AG08395 (cell line): ENCODE measurements around the gene KIF4A.
"Not testable (repeated sequence)": the region's sequence is repeated elsewhere in the genome, so short reads cannot be mapped to it uniquely, and the experiment has no call there.

ENCODE experiments used
- DNase-seq: peaks from one replicate; pipeline ENCODE4 v3.0.0; 2012; ENCODE audit warnings: mixed read lengths, low spot score

The KIF4A gene

GRCh38 chrX:70281951-70282350 lies 8.0 kb upstream of the KIF4A start, which contains the start of gene RAB41:
RAB41 (plus strand) TSS chrX:70282172; CDS start chrX:70282218, 46 bp downstream.
- no peak for DNase-seq

DNA sequence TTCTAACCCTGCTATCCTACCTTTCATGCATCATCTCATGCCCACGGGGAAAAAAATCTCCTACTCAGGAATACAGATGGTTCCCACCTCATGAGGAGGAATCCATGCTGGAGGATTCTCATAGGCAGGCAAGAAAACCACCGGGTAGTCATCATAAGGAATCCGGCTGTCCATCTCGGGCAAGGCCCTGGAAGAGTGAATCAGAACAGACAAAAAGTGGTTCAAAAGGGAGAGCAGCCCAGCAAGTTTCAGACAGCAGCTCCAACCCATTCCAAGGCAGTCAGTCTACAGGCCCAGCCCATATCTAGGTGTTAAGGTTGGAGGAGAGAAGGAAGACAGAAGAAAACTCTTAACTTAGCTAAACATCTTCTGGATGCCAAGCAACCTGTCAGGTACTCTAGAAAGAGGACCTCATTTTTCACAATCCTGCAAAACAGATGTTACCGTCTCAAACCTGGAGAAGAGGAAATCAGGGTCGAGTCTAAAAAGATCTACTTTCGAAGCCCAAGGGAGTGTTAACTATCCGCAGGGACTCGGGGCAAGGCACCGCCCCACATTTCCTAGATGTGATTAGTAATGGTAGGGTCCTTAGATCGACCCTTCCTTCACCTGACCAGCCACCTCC lies 624 bp upstream of the KIF4A start:
- DNase-seq = no peak

GRCh38 chrX:70292788-70293187 lies 2.9 kb downstream of the KIF4A start:
- no peak for DNase-seq

DNA sequence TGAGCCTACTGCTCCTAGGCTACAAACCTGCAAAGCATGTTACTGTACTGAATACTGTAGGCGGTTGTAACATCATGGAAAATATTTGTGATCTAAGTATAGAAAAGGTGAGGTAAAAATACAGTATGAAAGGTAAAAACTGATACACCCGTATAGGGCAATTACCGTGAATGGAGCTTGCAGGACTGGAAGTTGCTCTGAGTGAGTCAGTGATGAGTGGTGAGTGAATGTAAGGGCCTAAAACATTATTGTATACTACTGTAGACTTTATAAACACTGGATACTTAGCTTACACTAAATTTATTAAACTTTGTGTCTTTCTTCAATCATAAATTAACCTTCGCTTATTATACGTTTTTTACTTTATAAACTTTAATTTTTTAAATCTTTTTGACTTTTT lies 3.7 kb downstream of the KIF4A start:
- no peak for DNase-seq

- peak; percentile 4 for DNase-seq
Measured at GRCh38 chrX:70301716-70302115, 11.8 kb downstream of the KIF4A start.

- DNase-seq = peak; percentile 10
Measured at GRCh38 chrX:70313503-70313902, 23.6 kb downstream of the KIF4A start.

- no peak for DNase-seq
Measured at GRCh38 chrX:70322784-70323183, 32.9 kb downstream of the KIF4A start.

GRCh38 chrX:70323628-70324027 lies 33.7 kb downstream of the KIF4A start:
- DNase-seq = not testable (repeated sequence)

DNA sequence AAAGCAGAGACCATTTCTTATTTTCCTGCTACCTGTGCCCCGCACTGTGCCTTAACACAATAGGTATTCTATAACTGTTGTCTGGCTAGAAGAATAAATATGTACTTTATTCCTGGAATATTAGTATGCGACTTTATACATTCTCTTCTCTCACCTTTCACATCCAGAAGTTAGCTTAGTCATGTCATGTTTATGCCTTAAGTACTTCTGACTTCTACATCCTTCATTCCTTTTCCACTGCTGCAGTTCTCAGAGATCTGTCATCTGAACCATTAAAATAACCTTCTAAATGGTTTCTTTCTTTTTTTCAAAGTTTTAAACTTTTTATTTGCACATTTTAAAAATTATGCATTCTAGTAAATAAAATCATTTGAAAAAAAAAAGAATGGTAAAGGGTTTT lies 34.4 kb downstream of the KIF4A start:
- no peak for DNase-seq

DNA sequence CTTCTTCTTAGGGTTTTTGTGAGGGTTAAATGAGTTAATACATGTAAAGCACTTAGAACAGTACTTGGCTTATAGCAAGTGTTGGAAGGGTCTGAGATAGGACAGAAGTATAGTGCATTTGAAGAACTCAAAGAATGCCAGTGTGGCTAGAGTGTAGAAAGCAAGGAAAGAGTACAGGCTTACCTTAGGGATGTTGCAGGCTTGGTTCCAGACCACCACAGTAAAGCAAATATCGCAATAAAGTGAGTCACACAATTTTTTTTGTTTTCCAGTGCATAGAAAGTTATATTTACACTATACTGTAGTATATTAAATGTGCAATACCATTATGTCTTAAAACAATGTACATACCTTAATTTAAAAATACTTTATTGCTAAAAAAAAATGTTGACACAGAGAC lies 41.3 kb downstream of the KIF4A start:
- DNase-seq = no peak

GRCh38 chrX:70332600-70332999 lies 42.7 kb downstream of the KIF4A start:
- no peak for DNase-seq

DNA sequence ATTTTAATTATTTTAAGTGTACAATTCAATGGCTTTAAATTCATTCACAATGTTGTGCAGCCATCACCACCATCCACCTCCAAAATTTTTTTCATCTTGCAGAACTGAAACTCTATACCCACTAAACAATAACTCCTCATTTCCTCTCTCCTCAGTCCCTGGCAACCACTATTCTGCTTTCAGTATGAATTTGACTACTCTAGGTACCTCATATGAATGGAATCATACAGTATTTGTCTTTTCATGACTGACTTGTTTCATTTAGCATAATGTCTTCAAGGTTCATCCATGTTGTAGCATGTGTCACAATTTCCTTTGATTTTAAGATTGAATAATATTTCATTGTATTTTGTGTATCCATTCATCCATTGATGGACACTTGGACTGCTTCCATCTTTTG lies 46.9 kb downstream of the KIF4A start:
- no peak for DNase-seq

DNA sequence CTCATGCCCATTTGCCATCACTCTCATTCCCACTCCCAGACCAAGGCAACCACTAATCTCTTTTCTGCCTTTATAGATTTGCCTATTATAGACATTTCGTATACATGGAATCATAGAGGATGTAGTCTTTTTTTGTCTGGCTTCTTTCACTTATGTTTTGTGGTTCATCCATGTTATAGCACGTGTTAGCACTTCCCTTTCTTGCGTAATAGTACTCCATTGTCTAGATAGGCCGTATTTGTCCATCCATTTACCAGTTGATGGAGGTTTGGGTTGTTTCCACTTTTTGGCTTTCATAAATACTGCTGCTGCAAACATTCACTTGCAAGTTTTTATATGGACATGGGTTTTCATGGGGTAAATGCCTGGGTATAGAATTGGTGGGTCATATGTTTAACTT lies 48.4 kb downstream of the KIF4A start:
- no peak for DNase-seq

DNA sequence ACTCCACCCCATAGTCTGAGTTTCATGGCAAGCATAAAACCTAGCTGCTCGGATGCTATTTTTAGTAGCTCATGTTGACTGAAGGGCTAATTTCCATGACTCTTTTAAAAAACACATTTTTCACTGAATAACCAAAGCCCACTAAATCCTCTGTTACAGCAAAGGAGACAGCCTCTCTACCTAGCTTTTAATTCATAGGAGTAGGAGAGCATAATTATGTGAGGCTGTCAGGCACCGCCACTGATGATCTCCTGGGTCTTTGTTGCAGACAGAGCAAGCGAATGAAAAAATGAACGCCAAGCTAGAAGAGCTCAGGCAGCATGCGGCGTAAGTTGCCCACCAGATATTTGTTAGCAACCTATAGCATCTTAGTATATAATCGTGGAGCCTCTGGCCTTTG lies 53.5 kb downstream of the KIF4A start:
- no peak for DNase-seq

DNA sequence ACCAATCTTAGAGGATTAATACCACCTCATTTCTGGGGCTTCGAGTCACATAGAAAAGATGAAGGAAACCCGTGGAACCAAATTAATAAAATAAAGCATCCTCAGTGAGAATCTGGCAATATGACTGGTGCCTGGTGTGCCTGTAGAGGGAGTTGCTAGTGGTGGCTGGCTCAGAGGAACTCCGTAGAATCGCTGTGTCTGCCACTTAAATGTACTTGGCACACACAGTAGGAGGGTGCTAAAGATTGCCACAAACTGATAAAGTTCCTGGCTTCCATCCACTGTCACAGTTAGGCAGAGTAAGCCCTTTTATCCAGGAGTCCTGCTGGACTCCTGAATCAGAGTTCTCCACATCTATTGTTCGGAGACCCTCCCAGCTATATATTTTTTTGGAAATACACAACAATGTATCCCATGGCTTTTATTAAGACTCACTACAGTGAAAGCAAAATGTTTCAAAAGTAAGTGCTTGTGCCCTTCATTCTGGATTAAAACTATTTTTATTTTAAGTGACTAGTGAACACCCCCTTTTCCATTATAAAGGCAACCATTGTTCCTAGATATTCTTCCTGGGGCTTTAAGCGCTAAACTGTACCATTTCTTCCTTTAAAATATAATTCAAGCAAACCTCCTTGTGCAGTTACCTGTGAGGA lies 56.6 kb downstream of the KIF4A start:
- DNase-seq = no peak

DNA sequence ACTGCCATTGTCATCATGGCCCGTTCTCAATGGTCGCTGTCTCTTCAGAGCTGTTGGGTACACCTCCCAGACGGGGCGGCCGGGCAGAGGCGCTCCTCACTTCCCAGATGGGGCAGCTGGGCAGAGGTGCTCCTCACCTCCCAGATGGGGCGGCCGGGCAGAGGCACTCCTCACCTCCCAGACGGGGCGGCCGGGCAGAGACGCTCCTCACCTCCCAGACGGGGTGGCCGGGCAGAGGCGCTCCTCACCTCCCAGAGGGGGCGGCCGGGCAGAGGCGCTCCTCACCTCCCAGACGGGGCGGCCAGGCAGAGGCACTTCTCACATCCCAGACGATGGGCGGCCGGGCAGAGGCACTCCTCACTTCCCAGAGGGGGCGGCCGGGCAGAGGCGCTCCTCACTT lies 58.9 kb downstream of the KIF4A start:
- DNase-seq = not testable (repeated sequence)

- DNase-seq = not testable (repeated sequence)
Measured at GRCh38 chrX:70349367-70350125, 59.6 kb downstream of the KIF4A start.

DNA sequence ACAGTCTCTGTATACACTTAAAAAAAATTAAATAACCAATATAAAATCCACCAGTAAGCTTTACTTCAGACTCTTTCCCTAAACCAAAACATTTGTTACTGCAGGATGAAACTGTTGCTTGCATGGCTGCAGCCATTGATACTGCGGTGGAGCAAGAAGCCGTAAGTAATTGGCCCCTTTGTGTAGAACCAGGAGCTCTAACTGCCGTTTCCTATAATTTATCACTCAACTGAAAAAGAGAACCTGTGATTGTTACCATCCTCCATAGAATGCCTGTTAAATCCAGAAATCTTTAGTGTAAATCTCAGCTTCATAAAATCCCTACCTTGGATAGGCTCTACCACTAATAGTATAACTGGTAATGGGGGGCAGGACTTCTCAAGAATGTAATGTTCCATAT lies 62.6 kb downstream of the KIF4A start:
- no peak for DNase-seq

DNA sequence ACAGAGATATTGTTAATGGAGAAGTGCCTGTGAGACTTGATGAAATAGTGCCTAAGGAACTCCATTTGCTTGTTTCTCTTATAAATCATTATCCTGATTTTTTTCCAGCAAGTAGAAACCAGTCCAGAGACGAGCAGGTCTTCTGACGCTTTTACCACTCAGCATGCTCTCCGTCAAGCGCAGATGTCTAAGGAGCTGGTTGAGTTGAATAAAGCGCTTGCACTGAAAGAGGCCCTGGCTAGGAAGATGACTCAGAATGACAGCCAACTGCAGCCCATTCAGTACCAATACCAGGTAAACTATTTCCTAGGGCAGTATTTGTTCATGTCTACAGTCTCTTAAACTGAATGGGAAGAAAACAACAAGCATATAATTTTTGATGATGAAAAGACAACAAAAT lies 63.6 kb downstream of the KIF4A start:
- no peak for DNase-seq

- DNase-seq = no peak
Measured at GRCh38 chrX:70354716-70355115, 64.8 kb downstream of the KIF4A start.

GRCh38 chrX:70359458-70359857 lies 69.6 kb downstream of the KIF4A start:
- no peak for DNase-seq

GRCh38 chrX:70360366-70360765 lies 70.5 kb downstream of the KIF4A start:
- no peak for DNase-seq

DNA sequence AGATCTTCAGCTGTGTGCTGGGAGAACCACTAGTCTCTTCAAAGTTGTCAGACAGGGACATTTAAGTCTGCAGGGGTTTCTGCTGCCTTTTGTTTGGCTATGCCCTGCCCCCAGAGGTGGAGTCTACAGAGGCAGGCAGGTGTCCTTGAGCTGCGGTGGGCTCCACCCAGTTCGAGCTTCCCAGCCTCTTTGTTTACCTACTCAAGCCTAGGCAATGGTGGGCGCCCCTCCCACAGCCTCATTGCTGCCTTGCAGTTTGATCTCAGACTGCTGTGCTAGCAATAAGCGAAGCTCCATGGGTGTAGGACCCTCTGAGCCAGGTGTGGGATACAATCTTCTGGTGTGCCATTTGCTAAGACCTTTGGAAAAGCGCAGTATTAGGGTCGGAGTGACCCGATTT lies 78.8 kb downstream of the KIF4A start:
- DNase-seq = not testable (repeated sequence)
